ENCODE measurements around the gene POLR2L. TPM values are rescaled to one million over a fixed set of nuclear protein-coding genes. Genes with fewer than 3 reads are reported as not detected.

POLR2L gene
- total RNA-seq, 1 experiment from 2014 or later, result 183 TPM

DNA sequence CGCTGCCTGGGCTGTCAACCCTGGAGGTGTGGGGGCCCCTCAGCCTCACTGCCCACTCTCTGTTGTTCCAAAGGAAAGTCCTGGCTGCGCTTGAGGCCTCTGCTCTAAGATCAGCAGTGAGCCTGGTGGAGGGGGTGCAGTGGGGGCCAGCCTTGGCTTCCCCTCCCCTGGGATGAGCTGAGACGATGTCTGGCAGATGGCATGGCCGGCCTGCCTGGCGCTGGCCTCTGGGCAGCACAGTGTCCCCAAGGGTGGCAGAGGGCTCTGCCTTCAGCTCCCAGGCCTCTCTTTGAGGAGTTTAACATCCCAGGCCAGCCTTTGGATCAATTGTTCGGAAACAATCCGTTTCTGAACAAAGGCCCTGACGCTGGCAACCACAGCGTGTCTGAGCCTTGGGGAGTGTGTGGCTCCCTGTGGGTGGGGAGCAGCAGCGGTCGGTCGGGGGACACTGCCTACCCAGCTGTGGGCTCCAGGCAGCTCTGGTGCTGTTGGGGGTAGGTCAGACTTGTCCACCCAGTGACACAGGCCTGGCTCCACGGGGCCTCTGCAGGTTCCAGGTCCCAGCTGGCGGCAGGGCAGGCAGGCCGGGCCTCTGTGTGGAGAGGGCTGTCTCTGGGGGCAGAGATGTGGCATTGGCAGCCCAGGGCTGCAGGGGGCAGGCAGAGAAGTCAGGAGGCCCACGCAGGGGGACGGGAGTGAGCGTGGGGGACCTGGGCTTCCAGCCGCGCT lies 12.4 kb upstream of the POLR2L start:
- no peak for DNase-seq (ENCODE audit: low read depth)

DNA sequence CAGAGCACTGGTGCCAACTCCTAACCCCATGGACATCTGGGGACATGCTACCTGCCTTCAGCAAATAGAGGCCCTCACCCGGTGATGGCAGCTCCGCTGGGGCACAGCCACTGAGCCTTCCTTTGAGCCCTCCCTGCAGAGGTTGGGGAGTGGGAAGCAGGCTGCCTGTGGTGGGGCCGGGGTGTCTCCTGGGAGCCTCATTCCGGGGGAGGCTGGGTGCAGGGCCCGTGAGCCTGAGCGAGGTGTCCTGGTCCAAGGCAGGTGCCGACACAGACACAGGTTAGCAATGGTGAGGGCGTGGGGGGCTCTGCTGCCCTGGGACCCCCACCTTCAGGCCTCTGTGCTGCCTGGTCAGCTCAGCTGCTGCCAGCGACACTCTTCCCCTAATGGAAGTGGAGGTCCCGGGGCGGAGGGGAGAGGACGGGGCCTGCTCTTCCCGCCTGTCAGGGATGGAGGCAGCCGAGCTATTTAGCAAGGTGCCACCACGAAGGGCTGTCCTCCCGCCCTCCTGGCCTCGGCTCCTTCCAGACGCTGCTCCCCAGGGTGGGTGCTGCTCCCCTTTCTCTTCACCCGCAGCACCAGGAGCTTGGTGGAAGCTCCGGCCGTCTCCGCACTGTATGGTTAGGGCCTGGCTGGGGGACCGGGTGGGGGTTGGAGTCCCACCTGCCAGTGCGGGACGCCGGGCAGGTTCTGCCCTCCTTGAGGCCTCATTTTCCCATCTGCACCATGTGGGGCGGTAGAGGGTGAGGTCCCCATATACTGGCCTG lies 11.5 kb upstream of the POLR2L start:
- no peak for DNase-seq (ENCODE audit: low read depth)

DNA sequence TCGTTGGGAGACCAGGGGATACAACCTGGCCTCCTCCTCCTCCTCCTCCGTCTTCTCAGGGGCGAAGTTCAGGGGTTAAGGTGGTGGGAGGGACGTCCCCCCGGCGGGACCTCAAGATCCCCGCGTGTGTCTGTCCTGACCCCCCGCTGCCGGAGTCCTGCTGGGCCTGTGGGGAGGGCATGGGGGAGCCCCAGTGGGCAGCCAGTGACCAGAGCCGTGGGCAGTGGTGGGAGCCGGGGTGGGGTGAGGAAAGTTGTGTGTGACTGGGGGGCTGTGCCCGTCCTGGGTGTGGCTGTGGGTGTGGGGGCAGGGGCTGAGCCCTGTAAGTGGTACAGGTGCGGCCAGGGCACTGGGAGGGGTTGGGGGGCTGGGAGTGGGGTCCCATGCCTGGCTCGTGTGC lies 10.4 kb upstream of the POLR2L start:
- no peak for DNase-seq (ENCODE audit: low read depth)

DNA sequence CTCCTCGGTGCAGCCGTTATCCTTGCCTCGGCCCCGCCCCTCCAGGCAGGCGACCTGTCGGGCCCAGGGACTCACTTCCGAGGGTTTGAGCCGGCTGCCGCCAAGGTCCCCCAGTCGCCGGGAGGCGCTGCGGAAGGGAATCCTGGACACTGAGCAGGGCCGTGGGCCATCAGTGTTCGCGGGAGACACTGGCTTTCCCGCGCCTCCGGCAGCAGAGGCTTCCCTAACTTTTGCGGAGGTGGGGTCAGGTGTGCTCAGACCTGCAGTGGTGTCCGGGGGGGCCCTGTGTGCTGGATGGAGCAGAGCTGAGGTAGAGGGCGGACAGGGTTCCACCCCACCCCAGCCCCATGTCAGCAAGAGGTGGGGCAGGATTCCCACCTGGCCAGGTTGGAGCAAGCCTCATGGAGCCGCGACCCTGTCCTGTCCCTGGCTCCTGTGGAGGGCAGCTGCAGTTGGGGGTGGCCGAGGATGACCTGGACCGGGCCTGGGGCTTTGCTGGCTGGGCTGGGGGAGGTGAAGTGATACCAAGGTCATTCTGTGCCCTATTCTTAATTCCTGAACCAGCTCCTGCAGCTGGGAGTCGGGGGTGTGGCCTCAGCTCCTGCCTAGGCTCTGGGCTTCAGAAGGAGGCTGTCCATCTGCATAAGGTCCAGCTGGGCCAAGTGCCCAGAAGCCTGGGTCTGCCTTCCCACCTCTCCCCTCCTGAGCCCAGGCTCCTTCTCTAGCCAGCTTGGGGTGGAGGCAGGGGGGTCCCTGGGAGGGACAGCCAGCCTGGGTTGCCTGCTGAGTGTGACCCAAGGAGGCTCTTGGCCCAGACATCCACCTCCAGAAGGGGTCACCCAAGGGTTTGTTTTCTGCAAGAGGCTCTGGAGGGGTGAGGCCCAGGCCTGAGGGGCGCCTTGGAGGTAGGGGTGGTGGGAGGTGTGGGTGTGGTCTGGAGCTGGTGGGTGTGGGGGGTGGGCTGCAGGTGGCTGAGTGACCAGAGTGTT lies 8.7 kb upstream of the POLR2L start:
- DNase-seq (ENCODE audit: low read depth), result no peak

DNA sequence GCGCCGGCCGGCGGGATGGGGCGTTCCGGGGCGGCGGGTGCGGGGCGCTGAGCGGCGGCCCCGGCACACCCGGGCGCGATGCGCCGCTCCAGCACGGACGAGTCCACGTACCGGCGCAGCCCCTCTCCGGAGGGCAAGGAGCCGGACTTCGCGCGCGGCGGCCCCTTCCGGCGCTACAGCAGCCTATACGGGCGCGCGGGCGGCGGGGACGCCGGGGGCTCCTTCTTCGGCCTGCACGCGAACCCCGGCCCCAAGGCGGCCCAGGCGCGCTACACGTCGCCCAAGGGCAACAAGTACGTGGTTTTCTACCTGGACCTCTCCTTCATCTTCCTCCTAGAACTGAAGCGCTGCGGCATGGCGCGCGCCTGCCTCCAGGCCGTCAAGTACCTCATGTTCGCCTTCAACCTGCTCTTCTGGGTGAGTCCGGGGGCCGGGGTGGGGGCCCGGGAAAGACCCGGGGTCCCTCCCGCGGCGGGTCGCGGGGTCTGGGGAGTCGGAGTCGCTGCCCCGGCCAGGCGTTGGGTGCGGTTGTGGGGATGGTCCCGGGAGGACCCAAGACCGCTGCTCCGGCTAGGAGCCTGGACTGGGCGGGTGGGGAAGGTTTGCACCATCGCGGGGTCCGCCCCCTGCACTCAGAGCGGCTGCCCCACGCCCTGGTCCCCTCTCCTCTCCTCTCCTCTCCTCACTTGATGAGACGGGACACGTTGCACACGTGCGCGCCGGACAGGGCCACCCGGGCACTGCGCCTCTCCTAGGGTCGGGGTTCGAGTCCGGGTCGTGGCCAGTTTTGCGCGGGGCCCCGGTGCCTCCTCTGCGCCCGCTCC lies 7.8 kb upstream of the POLR2L start:
- DNase-seq (ENCODE audit: low read depth), result no peak

DNA sequence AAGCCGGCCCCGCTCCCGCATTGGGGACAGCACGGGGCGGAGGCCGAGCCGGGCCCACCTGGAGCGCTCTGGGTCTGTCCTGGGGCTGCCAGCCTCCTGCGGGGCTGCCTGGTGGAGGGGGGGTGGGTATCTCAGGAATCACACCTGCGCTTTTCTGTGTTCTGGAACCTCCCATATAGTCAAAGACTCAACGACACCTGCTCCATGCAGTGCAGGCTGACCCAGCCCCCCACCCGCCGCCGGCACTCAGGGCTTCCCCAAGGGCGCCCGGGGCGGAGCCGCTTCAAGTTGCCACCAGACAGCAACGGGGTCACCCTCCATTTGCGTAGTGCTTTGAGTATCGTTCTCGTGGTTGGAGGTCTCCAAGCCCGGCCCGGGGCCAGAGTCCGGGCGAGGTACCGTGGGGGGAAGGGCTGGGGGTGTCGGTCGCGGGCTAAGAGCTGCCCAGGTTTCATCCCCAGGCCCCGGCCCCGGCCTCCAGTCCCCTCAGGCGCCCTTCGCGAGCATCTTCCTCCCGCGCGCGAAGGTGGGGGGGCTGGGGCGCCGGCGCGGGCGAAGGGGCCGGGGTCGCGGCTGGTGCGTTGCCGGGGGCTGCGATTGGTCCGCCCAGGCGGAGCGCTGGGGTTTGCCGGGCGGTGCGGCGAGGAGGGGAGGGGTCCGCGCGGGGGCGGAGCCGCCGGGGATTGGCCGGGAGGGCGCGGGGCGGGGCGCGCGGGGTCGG lies 6.9 kb upstream of the POLR2L start:
- DNase-seq (ENCODE audit: low read depth), result no peak

DNA sequence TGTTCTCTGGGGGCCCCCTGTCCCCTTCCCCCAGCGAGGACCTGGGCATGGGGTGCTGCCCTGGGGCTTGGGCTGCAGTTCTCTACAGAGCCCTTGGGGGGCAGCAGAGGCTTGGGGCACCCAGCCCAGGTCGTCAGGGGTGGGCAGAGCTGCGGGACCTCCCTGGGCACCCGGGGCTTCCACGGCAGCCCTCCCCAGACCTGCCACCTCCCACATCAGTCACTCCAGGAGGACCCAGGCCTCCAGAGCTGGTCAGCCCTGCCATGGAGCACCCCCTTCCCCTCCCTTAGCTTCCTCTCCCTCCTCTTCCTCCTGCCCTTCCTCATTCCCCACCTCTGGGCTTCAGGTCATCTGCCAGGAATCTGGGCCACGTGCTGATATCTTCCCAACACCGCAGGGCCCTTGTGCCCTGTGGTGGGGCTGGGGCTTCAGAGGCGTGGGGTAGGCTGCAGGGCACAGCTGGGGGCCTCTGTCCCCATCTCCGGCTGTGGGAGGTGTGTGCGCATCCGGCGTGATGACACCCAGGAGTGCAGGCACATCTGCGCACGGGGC lies 6.1 kb upstream of the POLR2L start:
- DNase-seq (ENCODE audit: low read depth), result no peak

DNA sequence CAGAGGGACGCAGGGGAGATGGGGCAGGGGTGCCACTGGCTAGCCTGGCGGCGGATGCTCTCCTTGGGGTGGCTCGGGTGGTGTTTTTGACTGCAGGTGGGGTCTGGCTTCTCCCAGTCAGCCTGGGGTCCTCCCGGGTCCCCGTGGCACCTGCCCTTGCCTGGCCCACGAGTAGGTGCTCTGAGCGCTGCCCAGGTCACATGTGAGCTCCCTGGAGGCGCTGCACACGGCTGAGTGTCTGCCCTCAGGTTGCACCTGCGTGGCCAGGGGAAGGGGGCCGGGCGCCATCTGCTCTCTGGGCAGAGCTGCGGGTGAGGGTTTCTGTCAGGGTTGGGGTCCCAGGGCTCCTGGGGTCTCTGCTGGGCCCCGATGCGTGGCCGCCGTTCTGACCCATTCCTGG lies 5.5 kb upstream of the POLR2L start:
- DNase-seq (ENCODE audit: low read depth), result no peak

DNA sequence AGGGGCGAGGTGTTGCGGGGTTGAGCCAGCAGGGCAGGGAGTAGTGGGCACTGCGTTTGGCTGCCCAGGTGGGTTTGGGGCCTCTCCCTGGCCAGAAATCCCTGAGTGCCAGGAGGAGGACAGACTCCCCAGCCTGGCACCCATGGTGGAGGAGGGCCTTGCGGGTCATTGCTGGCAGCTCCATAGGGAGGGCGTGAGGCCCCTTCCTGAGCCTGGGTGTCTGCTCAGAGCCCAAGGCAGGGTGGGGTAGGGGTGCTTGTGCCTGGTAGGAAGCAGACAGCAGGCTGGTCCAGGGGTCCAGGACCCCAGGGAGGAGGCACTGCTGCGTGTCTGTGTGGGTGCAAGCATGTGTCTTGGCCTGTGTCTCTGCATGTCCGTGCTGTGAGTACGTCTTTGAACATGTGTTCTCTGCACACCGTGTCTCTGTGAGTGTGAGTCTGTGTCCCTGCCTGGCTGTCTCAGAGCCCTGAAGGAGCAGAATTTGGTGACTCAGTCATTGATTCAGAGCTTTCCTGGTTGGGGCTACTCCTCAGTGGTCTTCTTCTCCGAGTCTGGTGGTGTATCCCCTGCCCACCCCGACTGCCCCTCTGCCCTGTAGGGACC lies 4.3 kb upstream of the POLR2L start:
- DNase-seq (ENCODE audit: low read depth), result no peak

DNA sequence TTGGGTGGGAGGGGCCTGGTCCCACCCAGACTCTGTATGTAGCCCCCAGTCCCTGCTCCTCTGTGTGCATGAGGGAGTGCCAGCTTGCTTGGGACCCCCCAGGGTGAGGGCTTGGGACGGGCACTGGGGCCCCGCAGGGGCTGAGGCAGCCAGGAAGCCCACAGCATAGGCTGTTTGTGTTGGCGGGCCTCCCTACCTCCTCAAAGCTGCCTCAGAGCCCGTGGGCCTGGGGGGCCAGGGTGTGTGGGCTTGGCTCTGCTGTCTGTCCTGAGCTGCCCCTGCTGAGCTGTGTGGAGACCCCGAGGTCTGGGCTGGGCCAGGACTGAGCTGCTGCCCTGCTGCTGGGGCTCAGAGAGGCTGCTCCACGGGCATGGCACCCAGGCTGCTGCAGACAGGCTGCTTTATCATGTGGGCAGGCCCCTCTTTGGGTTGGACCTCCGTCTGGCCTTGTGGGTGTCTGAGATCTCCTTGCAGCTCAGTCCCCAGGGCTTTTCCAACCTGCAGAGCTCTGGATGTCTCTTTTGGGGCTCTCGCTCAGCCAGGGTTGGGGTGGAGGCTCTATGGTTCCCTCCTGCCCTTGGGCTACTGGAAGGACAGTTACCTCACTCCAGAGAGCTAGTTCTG lies 3.7 kb upstream of the POLR2L start:
- no peak for DNase-seq (ENCODE audit: low read depth)

DNA sequence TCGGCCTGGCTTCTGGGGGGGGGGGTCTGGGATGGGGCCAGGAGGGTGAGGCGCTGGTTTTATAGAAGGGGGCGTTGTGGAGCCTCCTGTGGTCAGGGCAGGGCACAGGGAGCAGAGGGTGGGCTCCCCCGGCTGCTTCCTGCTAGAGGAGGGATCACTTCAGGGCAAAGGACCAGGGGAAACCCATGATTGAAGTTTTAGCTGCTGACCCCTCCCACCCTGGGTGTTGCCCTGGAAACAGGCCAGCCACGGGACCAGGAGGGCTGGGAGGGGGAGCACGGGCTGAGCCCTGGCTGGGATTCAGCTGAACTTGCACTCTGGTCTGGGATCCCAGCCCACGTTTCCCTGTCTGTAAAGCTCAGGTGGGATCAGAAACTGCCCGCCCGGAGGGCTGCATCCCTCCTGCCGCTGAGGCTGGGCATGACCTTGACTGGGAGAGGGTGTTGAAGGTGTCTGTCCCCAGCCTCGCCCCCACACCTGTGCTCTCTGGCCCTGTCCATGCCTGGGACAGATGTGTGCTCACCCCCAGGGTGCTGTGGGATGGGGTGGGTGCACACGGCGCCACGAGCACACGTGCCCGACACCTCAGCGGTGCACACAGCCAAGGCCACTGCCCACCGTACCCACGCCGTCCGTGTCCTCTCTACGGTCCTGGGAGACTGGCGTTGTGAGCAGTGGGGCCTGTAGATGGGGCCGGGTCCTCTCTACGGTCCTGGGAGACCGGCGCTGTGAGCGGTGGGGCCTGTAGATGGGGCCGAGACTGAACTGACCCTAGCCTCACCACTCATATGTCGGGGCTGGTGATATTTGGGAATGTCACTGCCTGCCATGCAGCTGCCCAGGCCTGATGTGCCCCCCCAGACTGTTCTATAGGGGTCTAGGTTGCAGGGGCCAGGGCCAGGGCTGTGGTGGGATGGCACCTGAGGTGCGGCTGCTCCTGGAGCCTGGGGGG lies 2.6 kb upstream of the POLR2L start:
- DNase-seq (ENCODE audit: low read depth), result peak; percentile 86

DNA sequence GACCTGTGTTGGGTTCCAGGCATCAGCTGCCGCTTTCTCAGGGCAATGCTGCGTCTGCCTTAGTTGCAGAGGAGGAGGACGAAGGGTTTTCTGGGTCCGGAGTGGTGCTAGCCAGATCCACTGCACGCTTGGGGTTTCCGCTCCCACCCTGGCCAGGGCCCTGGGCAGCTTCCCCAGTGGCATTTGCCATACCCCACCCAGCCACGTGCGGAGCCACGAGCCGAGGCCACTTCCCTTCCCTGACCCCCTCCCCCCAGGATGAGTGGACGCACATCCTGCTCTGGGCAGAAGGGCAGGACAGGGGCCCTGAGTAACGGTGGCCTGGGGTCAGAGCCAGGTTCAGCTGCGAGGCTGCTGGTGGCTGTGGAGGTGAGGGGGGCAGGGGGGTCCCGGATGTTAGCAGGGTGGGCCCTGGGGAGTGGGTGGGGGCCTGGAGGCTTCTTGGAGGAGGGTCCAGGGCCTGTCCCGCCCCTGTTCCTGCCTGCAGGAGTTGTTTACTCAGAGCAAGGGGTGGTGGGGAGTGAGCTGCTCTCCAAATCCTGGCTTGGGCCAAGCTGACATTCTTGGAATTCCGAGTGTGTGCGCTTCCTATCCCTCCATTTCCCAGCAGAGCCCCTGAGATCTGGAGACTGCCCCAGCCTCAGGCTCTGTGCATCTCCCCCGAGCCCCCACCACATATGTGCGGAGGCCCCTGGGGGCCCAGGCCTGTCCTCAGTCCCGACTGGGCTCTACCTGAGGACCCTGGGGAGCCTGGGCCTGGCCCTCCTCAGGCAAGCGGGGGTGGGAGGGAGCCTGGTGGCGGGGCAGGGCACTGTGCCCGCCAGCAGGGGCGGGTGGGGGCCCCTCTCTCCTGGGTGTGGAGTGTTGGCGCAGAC lies 1.7 kb upstream of the POLR2L start:
- DNase-seq (ENCODE audit: low read depth), result peak; percentile 88

DNA sequence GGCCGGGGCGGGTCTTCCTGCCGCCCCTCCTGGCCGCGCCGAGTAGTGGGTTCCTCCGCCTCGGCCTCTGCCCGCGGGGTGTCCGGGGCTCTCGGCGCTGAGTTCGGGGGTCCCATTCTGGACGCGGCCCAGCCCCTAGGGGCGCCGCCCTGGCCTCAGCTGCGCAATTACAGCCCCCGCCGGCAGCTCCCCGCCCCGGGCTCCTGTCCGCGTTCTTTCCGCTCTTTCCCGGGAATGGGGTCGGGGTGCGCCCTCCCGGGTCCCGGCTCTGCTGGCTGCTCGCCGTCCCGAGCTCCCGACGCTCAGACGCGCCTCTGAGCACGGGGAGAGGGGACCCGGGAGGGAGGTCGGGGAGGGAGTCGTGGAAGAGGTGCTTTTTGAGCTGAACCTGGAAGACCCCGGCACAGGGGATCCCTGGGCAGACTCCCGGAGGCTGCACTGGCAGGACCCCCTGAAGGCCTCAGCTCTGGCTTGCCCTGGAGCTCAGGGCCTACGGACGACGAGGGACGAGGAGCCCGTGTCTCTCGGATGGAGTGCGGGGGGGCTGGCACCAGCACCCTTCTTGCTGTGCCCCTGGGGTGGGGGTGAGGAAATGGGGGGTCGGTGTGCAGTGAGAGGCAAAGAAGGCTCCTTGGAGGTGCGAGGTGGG lies 881 bp upstream of the POLR2L start:
- DNase-seq (ENCODE audit: low read depth), result no peak

DNA sequence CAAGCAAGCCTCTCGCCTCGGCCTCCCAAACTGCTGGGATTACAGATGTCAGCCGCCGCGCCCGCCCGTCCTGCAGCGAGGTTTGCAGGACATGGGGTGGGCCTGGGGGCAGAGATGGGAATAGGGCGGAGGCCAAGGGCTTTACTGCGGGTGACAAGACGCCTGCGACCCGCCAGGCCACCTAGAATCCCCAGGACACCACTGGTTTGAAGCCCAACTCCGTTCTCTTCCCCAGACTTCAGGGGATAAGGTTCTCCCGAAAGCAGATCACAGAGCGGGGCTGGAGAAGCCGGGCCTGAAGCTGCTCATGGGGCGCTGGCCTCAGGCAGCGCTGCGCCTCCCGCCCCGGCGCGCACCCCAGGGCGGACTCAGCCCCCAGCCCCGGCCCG lies 354 bp downstream of the POLR2L start:
- no peak for DNase-seq (ENCODE audit: low read depth)

DNA sequence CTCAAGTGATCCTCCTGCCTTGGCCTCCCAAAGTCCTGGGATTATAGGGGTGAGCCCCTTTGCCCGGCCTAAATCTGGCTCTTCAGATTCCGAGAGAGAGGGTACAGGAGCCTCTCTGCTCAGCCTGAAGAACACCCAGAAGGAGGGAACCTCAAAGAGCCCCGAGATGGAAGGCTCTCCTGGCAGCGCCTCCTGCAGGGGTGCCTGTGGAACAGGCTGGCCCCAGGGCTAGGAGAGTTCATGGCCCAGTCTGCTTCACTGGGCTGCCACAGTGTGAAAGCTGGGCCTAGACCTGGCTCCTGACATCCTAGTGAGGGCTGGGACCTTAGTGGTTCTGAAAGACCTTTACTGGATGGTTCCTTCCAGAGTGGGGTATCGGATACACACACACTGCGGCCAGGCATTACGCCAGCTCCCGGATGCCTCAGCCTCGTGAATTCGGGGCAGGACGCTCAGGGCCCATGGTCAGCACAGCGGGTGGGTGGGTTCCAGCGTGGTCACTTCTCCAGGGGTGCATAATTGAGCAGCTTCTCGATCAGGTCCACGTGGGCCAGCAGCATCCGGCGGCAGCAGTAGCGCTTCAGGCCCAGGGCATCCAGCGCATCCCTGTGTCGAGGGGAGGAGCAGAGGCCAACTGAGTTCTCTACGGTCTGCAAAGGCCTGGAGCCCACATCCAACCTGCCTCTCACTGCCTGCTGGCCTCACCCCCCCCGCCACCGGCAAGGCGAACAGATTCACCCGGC lies 2.3 kb downstream of the POLR2L start:
- no peak for DNase-seq (ENCODE audit: low read depth)

DNA sequence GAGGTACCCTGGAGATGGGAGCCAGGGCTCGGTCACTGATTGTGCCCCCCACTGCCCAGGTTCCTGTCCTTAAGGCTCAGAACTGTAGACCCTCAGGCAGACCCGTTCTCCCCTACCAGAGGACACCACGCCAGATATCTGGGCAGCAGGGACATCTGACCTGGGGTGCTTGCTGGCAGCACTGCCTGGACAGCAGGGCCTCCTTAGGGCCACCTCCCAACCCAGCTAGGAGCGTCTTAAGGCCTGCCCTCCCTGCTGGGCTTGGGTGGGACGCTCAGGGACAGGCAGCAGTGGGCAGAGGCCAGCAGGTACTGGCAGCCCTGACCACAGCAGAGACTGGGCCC lies 3.1 kb downstream of the POLR2L start:
- no peak for DNase-seq (ENCODE audit: low read depth)

Data from RPMI7951 (cell line).